CD14-positive monocyte (primary cell): Measurements from ENCODE around the gene DHX57. TPM values are rescaled to one million over a fixed set of nuclear protein-coding genes. Genes with fewer than 3 reads are reported as not detected.

Source experiments
- DNase-seq, 3 donors: peaks; one replicate each; pipeline ENCODE4 v3.0.0-alpha.2; 2011 to 2022
- H2AFZ ChIP-seq: 2 replicates; pipeline ENCODE4 v1.6.0; 2012; ENCODE audit warnings: mild to moderate bottlenecking, low read depth, low read length, inconsistent platforms; ENCODE audit not compliant: insufficient read depth, poor library complexity, severe bottlenecking
- H3K27ac ChIP-seq, 2 donors: 1 replicate in 1 of 2; 2 replicates in 1 of 2; pipeline ENCODE4 v1.5.1; 2012 to 2013; ENCODE audit warnings: low read length in 2 of 2, control low read depth in 1 of 2, inconsistent platforms in 1 of 2, low read depth in 1 of 2, mild to moderate bottlenecking in 1 of 2
- H3K27me3 ChIP-seq, 2 donors: one replicate each; pipeline versions ENCODE4 v1.6.0 to v1.6.1; 2011 to 2013; ENCODE audit warnings: low read length in 2 of 2; ENCODE audit not compliant: control insufficient read depth in 2 of 2, insufficient read depth in 2 of 2
- H3K36me3 ChIP-seq, 2 donors: replicated peaks in 1 of 2; 1 replicate in 1 of 2; 2 replicates in 1 of 2; pipeline versions ENCODE4 v1.5.1 to v1.6.1; 2012 to 2013; ENCODE audit warnings: low read length in 2 of 2, control low read depth in 1 of 2, inconsistent platforms in 1 of 2, mild to moderate bottlenecking in 1 of 2; ENCODE audit not compliant: insufficient read depth in 2 of 2, control insufficient read depth in 1 of 2
- H3K4me1 ChIP-seq, 2 donors: 1 replicate in 1 of 2; 2 replicates in 1 of 2; pipeline versions ENCODE4 v1.5.1 to v1.6.1; 2012 to 2013; ENCODE audit warnings: low read length in 2 of 2, control low read depth in 1 of 2, inconsistent platforms in 1 of 2, mild to moderate bottlenecking in 1 of 2, moderate library complexity in 1 of 2; ENCODE audit not compliant: insufficient read depth in 2 of 2, control insufficient read depth in 1 of 2
- H3K4me2 ChIP-seq: replicated peaks from 2 replicates; pipeline ENCODE3; 2012; ENCODE audit warnings: low read length, moderate library complexity, mild to moderate bottlenecking; ENCODE audit not compliant: poor library complexity, severe bottlenecking; ENCODE audit errors: extremely low read depth
- H3K4me3 ChIP-seq, 3 experiments: fragments of 200-600 bp in 1 of 3; sonication (generic) in 1 of 3; replicated peaks in 1 of 3; 1 replicate in 2 of 3; 2 replicates in 1 of 3; pipeline ENCODE4 v1.5.1; 2011 to 2013; ENCODE audit warnings: low read length in 3 of 3, mild to moderate bottlenecking in 3 of 3, control low read depth in 2 of 3, low read depth in 2 of 3, inconsistent platforms in 1 of 3, moderate library complexity in 1 of 3
- H3K79me2 ChIP-seq: 2 replicates; pipeline ENCODE4 v1.6.0; 2012; ENCODE audit warnings: mild to moderate bottlenecking, control low read depth, inconsistent platforms, low read length, moderate library complexity; ENCODE audit not compliant: insufficient read depth
- H3K9ac ChIP-seq: 2 replicates; pipeline ENCODE4 v1.6.0; 2017; ENCODE audit warnings: low read length, mild to moderate bottlenecking; ENCODE audit not compliant: insufficient read depth, poor library complexity, severe bottlenecking
- H3K9me3 ChIP-seq, 2 donors: replicated peaks in 1 of 2; 1 replicate in 1 of 2; 2 replicates in 1 of 2; pipeline versions ENCODE4 v1.5.1 to v1.6.1; 2012 to 2013; ENCODE audit warnings: low read length in 2 of 2, control low read depth in 1 of 2; ENCODE audit not compliant: control insufficient read depth in 1 of 2, insufficient read depth in 1 of 2
- H4K20me1 ChIP-seq: 2 replicates; pipeline ENCODE4 v1.6.0; 2012; ENCODE audit warnings: mild to moderate bottlenecking, low read length, control low read depth, moderate library complexity; ENCODE audit not compliant: insufficient read depth
- H3K27ac Mint-ChIP-seq, 7 donors: one replicate each; pipeline ENCODE4 v1.8.0; 2020; ENCODE audit warnings: mild to moderate bottlenecking in 7 of 7, mixed read lengths in 7 of 7, moderate library complexity in 6 of 7, inconsistent platforms in 2 of 7
- H3K27me3 Mint-ChIP-seq, 3 donors: one replicate each; pipeline ENCODE4 v1.8.0; 2021 to 2022; ENCODE audit warnings: low read depth in 3 of 3, mild to moderate bottlenecking in 3 of 3, mixed read lengths in 3 of 3, moderate library complexity in 3 of 3, inconsistent platforms in 1 of 3
- H3K36me3 Mint-ChIP-seq, 2 donors: one replicate each; pipeline ENCODE4 v1.8.0; 2020; ENCODE audit warnings: mixed read lengths in 2 of 2, inconsistent platforms in 1 of 2, mild to moderate bottlenecking in 1 of 2
- H3K4me1 Mint-ChIP-seq: one replicate; pipeline ENCODE4 v1.8.0; 2020; ENCODE audit warnings: mild to moderate bottlenecking, mixed read lengths
- H3K4me3 Mint-ChIP-seq, 2 donors: one replicate each; pipeline ENCODE4 v1.8.0; 2020; ENCODE audit warnings: mild to moderate bottlenecking in 2 of 2, mixed read lengths in 2 of 2, moderate library complexity in 1 of 2
- H3K9me3 Mint-ChIP-seq, 7 donors: one replicate each; pipeline ENCODE4 v1.8.0; 2020 to 2022; ENCODE audit warnings: mixed read lengths in 7 of 7, mild to moderate bottlenecking in 6 of 7, moderate library complexity in 6 of 7, inconsistent platforms in 2 of 7
- CTCF ChIP-seq: fragments of 200-600 bp; IDR thresholded peaks from one replicate; pipeline ENCODE4 v1.8.0; 2022; ENCODE audit warnings: antibody characterized with exemption, mild to moderate bottlenecking
- WGBS: methylation state at CpG from one replicate; pipeline ENCODE4 v1.1.5; 2013; ENCODE audit warnings: missing lambda C conversion rate; ENCODE audit not compliant: insufficient coverage; 5-methylcytosine and 5-hydroxymethylcytosine counted together
- intact Hi-C, 2 donors: fragments of 100-400 bp; cut with micrococcal nuclease; formaldehyde crosslinking; loops; one replicate each; pipeline versions ENCODE4 v1.15.0 to v1.15.1; 2023
- polyA plus RNA-seq, 3 donors: library from polyadenylated mRNA; depleted of rRNA in 1 of 3; unstranded in 2 of 3; stranded (reverse) in 1 of 3; fragments of 300-500 nt in 2 of 3; fragments of >200 nt in 1 of 3; fragmentation: Illumina TruSeq in 2 of 3; gene quantifications; 1 replicate in 2 of 3; 2 replicates in 1 of 3; pipeline ENCODE4 v1.2.3, GENCODE V29; 2012 to 2021
- small RNA-seq: library from RNA; depleted of rRNA; stranded (forward); fragments of <200 nt; gene quantifications from one replicate; pipeline ENCODE3, GENCODE V24; 2012; ENCODE audit warnings: low read depth; ENCODE audit not compliant: insufficient read length

Gene DHX57
- polyA plus RNA-seq, 3 donors = 7.7 to 13.4 (median 12.9) TPM

GRCh38 chr2:38748391-38748790, 127.3 kb downstream of the DHX57 start:
- Histone ChIP-seq H3K79me2 (peaks cover 77% of the 10 kb centered on the region), H3K9me3 (no peaks in the 10 kb centered on the region), H2AFZ (no peak overlapping the region), H3K36me3 (peaks cover 61 to 64% of the 10 kb centered on the region in 2 donors), H3K27ac (peak overlapping the region in 1 of 2 donors; percentile 1), H3K4me2 (no peak overlapping the region), H3K9ac (no peak overlapping the region), H4K20me1 (peaks cover 77% of the 10 kb centered on the region), H3K27me3 (no peaks in the 10 kb centered on the region), H3K4me3 (no peak overlapping the region), H3K4me1 (peaks cover 32 to 46% of the 10 kb centered on the region in 2 donors)
- intact Hi-C loops = loop anchor here in 1 of 2 donors (10.0 kb wide), 1 partner anchor 434 kb away; no protein-coding TSS in a partner anchor
- WGBS = 95% methylated on average over 4 of the region's 9 CpGs
- Mint-ChIP-seq H3K27ac (peak overlapping the region in 6 of 7 donors; percentile 16 to 87 (median 53)), H3K9me3 (peaks cover 0 to 3% (median 0%) of the 10 kb centered on the region in 7 donors), H3K36me3 (peaks cover 59 to 67% of the 10 kb centered on the region in 2 donors), H3K4me1 (peaks cover 42% of the 10 kb centered on the region), H3K4me3 (no peak overlapping the region), H3K27me3 (peaks cover 0 to 3% (median 0%) of the 10 kb centered on the region in 3 donors)
- no peak for TF ChIP-seq CTCF
- no peak for DNase-seq

GRCh38 chr2:38747819-38748218, 127.9 kb downstream of the DHX57 start:
- peaks cover 83% of the 10 kb centered on the region for H3K79me2 ChIP-seq
- no peaks in the 10 kb centered on the region for H3K27me3 ChIP-seq
- peaks cover 42% of the 10 kb centered on the region for H3K4me1 Mint-ChIP-seq
- no peak overlapping the region for H3K4me3 Mint-ChIP-seq
- H3K4me2 ChIP-seq = no peak overlapping the region
- no peaks in the 10 kb centered on the region for H3K9me3 ChIP-seq
- peaks cover 32 to 46% of the 10 kb centered on the region in 2 donors for H3K4me1 ChIP-seq
- H3K9me3 Mint-ChIP-seq = peaks cover 0 to 3% (median 0%) of the 10 kb centered on the region in 7 donors
- peak overlapping the region in 5 of 7 donors; percentile 39 to 68 (median 53) for H3K27ac Mint-ChIP-seq
- no peak overlapping the region for H3K9ac ChIP-seq
- H3K36me3 Mint-ChIP-seq = peaks cover 62 to 70% of the 10 kb centered on the region in 2 donors
- peak overlapping the region in 1 of 2 donors; percentile 1 for H3K27ac ChIP-seq
- H2AFZ ChIP-seq = no peak overlapping the region
- DNase-seq = no peak
- TF ChIP-seq CTCF = no peak
- H3K36me3 ChIP-seq = peaks cover 63 to 69% of the 10 kb centered on the region in 2 donors
- WGBS = 100% methylated on average over 3 of the region's 5 CpGs
- peaks cover 83% of the 10 kb centered on the region for H4K20me1 ChIP-seq
- H3K27me3 Mint-ChIP-seq = peaks cover 0 to 3% (median 0%) of the 10 kb centered on the region in 3 donors
- intact Hi-C loops = loop anchor here in 1 of 2 donors (10.0 kb wide), 1 partner anchor 433 kb away; no protein-coding TSS in a partner anchor
- H3K4me3 ChIP-seq = no peak overlapping the region

Small RNA genes within 50 kb of the gene (small RNA-seq; reads per million reads assigned to genes)
- gene RNU6-851P = not detected

Other genes with a start within 250 kb of the DHX57 start
- 1 to 10 TPM; 3.0 to 3.6 (median 3.1) TPM for gene GALM, start 209.8 kb downstream of the DHX57 start, polyA plus RNA-seq
- 100 to 1,000 TPM; 226 to 299 (median 246) TPM for gene SRSF7, start 124.6 kb downstream of the DHX57 start, polyA plus RNA-seq
- gene GEMIN6, start 97.7 kb downstream of the DHX57 start, polyA plus RNA-seq = 10 to 100 TPM in 1 of 3 donors, 1 to 10 TPM in 2; 2.0 to 13.4 (median 8.9) TPM
- 10 to 100 TPM in 2 of 3 donors, 1 to 10 TPM in 1; 5.8 to 25.8 (median 24.0) TPM for gene MORN2, start within 50 bp of the DHX57 start, polyA plus RNA-seq
- under 1 TPM in 1 of 3 donors, not detected in 2; 0.33 TPM for gene ARHGEF33, start 13.9 kb upstream of the DHX57 start, polyA plus RNA-seq
- gene SOS1, start 245.1 kb upstream of the DHX57 start, polyA plus RNA-seq = 10 to 100 TPM in 1 of 3 donors, 1 to 10 TPM in 2; 5.3 to 15.6 (median 7.7) TPM